Activated naive CD8-positive, alpha-beta T cell treated with anti-CD3 and anti-CD28 coated beads, Interleukin-2, amount 10 ng/mL, durations not matched to agents 7 days and 5 days (primary cell): ENCODE measurements around the gene PTPN1. TPM values are rescaled to one million over a fixed set of nuclear protein-coding genes. Genes with fewer than 3 reads are reported as not detected.

ENCODE experiments used
- ATAC-seq: fragments of 150-1000 bp; cut with Tn5 transposase; one replicate; pipeline ENCODE4 v1.10.0; 2021; ENCODE audit warnings: low read depth, moderate library complexity
- POLR2A ChIA-PET: fragments of 350-600 bp; sonication (Branson Sonifier 250); formaldehyde crosslinking; loops from one replicate; lab custom pipeline; 2021; ENCODE audit warnings: antibody characterized with exemption; lab: Charles Lee
- DNase-seq: peaks from one replicate; pipeline ENCODE4 v3.0.0; 2021
- H3K27ac Mint-ChIP-seq: one replicate; pipeline ENCODE4 v1.8.0; 2022; ENCODE audit warnings: mild to moderate bottlenecking, mixed read lengths
- H3K27me3 Mint-ChIP-seq: one replicate; pipeline ENCODE4 v1.8.0; 2022; ENCODE audit warnings: mild to moderate bottlenecking, moderate library complexity, mixed read lengths
- H3K36me3 Mint-ChIP-seq: one replicate; pipeline ENCODE4 v1.8.0; 2021; ENCODE audit warnings: mild to moderate bottlenecking, mixed read lengths
- H3K4me1 Mint-ChIP-seq: one replicate; pipeline ENCODE4 v1.8.0; 2021; ENCODE audit warnings: mixed read lengths
- H3K4me3 Mint-ChIP-seq: one replicate; pipeline ENCODE4 v1.8.0; 2022; ENCODE audit warnings: mild to moderate bottlenecking, moderate library complexity, mixed read lengths
- H3K9me3 Mint-ChIP-seq: one replicate; pipeline ENCODE4 v1.8.0; 2021; ENCODE audit warnings: mixed read lengths
- total RNA-seq, 2 experiments: library from RNA; stranded (reverse); gene quantifications; one replicate each; pipeline ENCODE4 v1.2.3, GENCODE V29; 2021

PTPN1 gene
- total RNA-seq, 2 experiments from 2014 or later, result 65.9 to 67.3 TPM

DNA sequence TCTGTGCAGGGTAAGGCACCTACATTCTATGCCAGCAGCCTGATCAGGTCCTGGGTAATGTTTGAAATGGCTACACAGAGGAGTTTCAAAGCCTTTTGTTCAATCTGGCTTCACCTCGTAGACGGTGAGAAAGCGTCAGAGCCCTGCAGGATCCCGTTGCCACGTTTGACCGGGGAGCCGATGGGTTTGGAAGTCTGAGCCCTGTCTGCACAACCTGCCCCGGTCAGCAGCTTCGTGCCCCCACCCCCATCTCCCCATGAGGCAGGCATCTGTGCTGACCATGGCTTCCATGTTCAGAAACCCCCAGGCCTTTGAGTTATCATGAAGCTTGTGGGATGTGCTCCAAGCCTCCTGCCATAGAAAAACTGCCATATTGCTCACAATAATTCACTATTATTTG is 63.9 kb downstream of the PTPN1 start:
- H3K4me1 Mint-ChIP-seq, result peaks cover 28% of the 10 kb centered on the region
- no peak for ATAC-seq
- H3K27ac Mint-ChIP-seq, result no peak overlapping the region
- no peaks in the 10 kb centered on the region for H3K9me3 Mint-ChIP-seq
- H3K36me3 Mint-ChIP-seq, result peaks cover 23% of the 10 kb centered on the region
- no peaks in the 10 kb centered on the region for H3K27me3 Mint-ChIP-seq
- H3K4me3 Mint-ChIP-seq, result no peak overlapping the region
- DNase-seq, result no peak
- POLR2A ChIA-PET, result interaction anchor here (0.8 kb wide), 1 partner anchor 64 kb away, joined by 3 read pairs; the partner anchor contains the start of gene PTPN1

DNA sequence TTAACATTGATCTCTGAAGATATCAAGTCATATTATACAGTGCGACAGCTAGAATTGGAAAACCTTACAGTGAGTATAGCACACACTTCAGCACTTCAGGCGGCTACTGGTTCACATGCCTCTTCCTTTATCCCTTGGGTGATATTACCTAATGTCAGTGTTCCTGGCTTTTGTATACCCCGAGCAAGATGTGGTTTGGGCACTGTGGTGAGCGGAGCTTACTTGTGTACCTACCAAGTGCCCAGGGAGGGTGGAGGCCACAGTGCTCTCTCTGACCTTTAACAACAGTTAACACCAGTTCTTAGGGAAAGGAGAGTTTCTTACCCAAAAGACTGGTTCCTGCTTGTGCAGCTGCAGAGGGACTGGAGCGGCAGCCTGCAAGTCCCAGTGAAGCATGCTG is 64.4 kb downstream of the PTPN1 start:
- H3K9me3 Mint-ChIP-seq, result no peaks in the 10 kb centered on the region
- no peak for DNase-seq
- no peak overlapping the region for H3K27ac Mint-ChIP-seq
- POLR2A ChIA-PET, result no interaction called here
- peaks cover 24% of the 10 kb centered on the region for H3K4me1 Mint-ChIP-seq
- no peak overlapping the region for H3K4me3 Mint-ChIP-seq
- H3K36me3 Mint-ChIP-seq, result peaks cover 24% of the 10 kb centered on the region
- H3K27me3 Mint-ChIP-seq, result no peaks in the 10 kb centered on the region
- ATAC-seq, result no peak

- no peak overlapping the region for H3K4me3 Mint-ChIP-seq
- H3K27ac Mint-ChIP-seq, result peak overlapping the region; percentile 31
- no peaks in the 10 kb centered on the region for H3K9me3 Mint-ChIP-seq
- POLR2A ChIA-PET, result interaction anchor here (1.1 kb wide), 1 partner anchor 93 kb away, joined by 4 read pairs; no protein-coding TSS in a partner anchor
- peaks cover 27% of the 10 kb centered on the region for H3K36me3 Mint-ChIP-seq
- H3K27me3 Mint-ChIP-seq, result no peaks in the 10 kb centered on the region
- H3K4me1 Mint-ChIP-seq, result peaks cover 13% of the 10 kb centered on the region
- peak; percentile 68 for DNase-seq
- peak; percentile 86 for ATAC-seq
These were observed 65.9 kb downstream of the PTPN1 start for GRCh38 chr20:50575865-50576720.

- no peaks in the 10 kb centered on the region for H3K9me3 Mint-ChIP-seq
- ATAC-seq (no peak), DNase-seq (no peak)
- POLR2A ChIA-PET, result no interaction called here
- H3K4me3 Mint-ChIP-seq, result no peak overlapping the region
- no peak overlapping the region for H3K27ac Mint-ChIP-seq
- H3K27me3 Mint-ChIP-seq, result no peaks in the 10 kb centered on the region
- peaks cover 29% of the 10 kb centered on the region for H3K36me3 Mint-ChIP-seq
- peaks cover 9% of the 10 kb centered on the region for H3K4me1 Mint-ChIP-seq
These were observed 67.2 kb downstream of the PTPN1 start for GRCh38 chr20:50577175-50578018.

DNA sequence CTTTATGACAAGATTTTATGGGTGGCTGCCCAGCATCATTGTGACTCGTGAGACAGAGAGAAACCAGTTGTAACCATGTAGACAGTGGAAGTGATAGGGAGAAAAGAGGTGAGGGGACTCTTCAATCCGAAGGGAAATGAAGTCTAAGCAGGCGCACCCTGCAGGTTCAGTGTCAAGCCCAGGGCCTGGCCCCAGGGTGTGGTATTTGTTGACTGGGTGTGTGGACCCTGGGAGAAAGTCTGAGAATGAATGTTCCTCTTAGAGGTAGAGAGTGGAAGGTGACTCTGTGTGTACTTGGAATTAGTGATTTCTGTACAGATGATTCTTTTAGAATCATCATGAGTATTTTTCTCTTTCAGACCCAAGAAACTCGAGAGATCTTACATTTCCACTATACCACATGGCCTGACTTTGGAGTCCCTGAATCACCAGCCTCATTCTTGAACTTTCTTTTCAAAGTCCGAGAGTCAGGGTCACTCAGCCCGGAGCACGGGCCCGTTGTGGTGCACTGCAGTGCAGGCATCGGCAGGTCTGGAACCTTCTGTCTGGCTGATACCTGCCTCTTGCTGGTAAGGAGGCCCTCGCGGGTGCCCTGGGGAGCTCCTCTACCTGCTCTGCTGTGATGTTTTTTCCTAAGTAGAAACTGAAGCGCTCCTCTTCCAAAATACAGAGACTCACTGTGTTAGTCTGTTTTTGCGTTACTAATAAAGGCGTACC is 68.0 kb downstream of the PTPN1 start:
- Mint-ChIP-seq H3K9me3 (no peaks in the 10 kb centered on the region), H3K4me3 (no peak overlapping the region), H3K27me3 (no peaks in the 10 kb centered on the region), H3K27ac (no peak overlapping the region), H3K4me1 (peaks cover 8% of the 10 kb centered on the region), H3K36me3 (peaks cover 29% of the 10 kb centered on the region)
- ATAC-seq (no peak), DNase-seq (no peak)
- POLR2A ChIA-PET, result no interaction called here

DNA sequence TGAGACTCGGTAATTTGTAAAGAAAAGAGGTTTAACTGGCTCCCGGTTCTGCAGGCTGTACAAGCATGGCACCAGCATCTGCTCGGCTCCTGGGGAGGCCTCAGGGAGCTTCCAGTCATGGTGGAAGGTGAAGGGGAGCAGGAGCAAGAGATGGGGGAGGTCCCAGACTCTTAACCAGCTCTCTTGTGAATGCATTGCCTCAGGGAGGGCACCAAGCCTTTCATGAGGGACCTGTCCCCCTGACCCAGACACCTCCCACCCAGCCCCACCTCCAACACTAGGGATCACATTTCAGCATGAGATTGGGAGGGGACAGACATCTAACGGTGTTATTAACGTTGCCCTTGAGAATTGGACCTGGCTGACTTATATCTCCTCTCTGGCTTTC is 68.6 kb downstream of the PTPN1 start:
- no peaks in the 10 kb centered on the region for H3K9me3 Mint-ChIP-seq
- POLR2A ChIA-PET, result no interaction called here
- ATAC-seq (no peak), DNase-seq (no peak)
- H3K4me3 Mint-ChIP-seq, result no peak overlapping the region
- no peak overlapping the region for H3K27ac Mint-ChIP-seq
- H3K27me3 Mint-ChIP-seq, result no peaks in the 10 kb centered on the region
- peaks cover 9% of the 10 kb centered on the region for H3K4me1 Mint-ChIP-seq
- peaks cover 33% of the 10 kb centered on the region for H3K36me3 Mint-ChIP-seq

GRCh38 chr20:50579511-50579910 is 69.3 kb downstream of the PTPN1 start:
- H3K9me3 Mint-ChIP-seq, result no peaks in the 10 kb centered on the region
- no peak overlapping the region for H3K27ac Mint-ChIP-seq
- no peaks in the 10 kb centered on the region for H3K27me3 Mint-ChIP-seq
- POLR2A ChIA-PET, result no interaction called here
- DNase-seq, result no peak
- peaks cover 9% of the 10 kb centered on the region for H3K4me1 Mint-ChIP-seq
- no peak for ATAC-seq
- H3K4me3 Mint-ChIP-seq, result no peak overlapping the region
- H3K36me3 Mint-ChIP-seq, result peaks cover 29% of the 10 kb centered on the region

- no peak for ATAC-seq
- H3K27ac Mint-ChIP-seq, result no peak overlapping the region
- H3K36me3 Mint-ChIP-seq, result peaks cover 22% of the 10 kb centered on the region
- peaks cover 7% of the 10 kb centered on the region for H3K4me1 Mint-ChIP-seq
- POLR2A ChIA-PET, result no interaction called here
- DNase-seq, result peak; percentile 59
- H3K4me3 Mint-ChIP-seq, result no peak overlapping the region
- no peaks in the 10 kb centered on the region for H3K27me3 Mint-ChIP-seq
- H3K9me3 Mint-ChIP-seq, result no peaks in the 10 kb centered on the region
These were observed 70.0 kb downstream of the PTPN1 start for GRCh38 chr20:50580016-50580747.

- peaks cover 19% of the 10 kb centered on the region for H3K36me3 Mint-ChIP-seq
- H3K27ac Mint-ChIP-seq, result no peak overlapping the region
- H3K27me3 Mint-ChIP-seq, result no peaks in the 10 kb centered on the region
- H3K4me3 Mint-ChIP-seq, result no peak overlapping the region
- no peaks in the 10 kb centered on the region for H3K9me3 Mint-ChIP-seq
- no peak for DNase-seq
- H3K4me1 Mint-ChIP-seq, result peaks cover 6% of the 10 kb centered on the region
- POLR2A ChIA-PET, result no interaction called here
- ATAC-seq, result no peak
These were observed 70.8 kb downstream of the PTPN1 start for GRCh38 chr20:50580842-50581544.

DNA sequence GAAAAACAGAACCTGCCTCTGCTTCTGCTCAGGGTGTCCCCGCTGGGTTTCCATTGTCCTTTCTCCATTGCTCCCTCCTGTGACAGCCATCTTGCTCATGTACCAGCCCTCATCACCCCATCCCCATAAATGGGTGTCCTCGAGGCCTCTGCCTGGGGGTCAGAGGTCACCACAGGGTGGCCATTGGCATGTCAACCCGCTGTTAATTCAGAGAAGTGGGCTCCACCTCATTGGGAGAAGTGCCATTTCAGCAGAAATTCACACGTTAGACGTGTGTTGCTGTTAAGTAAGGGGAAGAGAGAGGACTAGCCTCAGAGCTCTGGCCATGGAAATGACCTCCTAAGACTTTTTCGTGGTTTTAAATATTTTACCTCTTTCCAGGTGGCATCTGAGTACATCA is 71.9 kb downstream of the PTPN1 start:
- DNase-seq (no peak), ATAC-seq (no peak)
- H3K4me1 Mint-ChIP-seq, result peaks cover 6% of the 10 kb centered on the region
- H3K9me3 Mint-ChIP-seq, result no peaks in the 10 kb centered on the region
- H3K4me3 Mint-ChIP-seq, result no peak overlapping the region
- H3K27me3 Mint-ChIP-seq, result no peaks in the 10 kb centered on the region
- no peak overlapping the region for H3K27ac Mint-ChIP-seq
- peaks cover 18% of the 10 kb centered on the region for H3K36me3 Mint-ChIP-seq
- POLR2A ChIA-PET, result no interaction called here

- no peak overlapping the region for H3K27ac Mint-ChIP-seq
- H3K4me1 Mint-ChIP-seq, result peaks cover 6% of the 10 kb centered on the region
- H3K9me3 Mint-ChIP-seq, result no peaks in the 10 kb centered on the region
- DNase-seq, result no peak
- H3K27me3 Mint-ChIP-seq, result no peaks in the 10 kb centered on the region
- no peak for ATAC-seq
- H3K36me3 Mint-ChIP-seq, result peaks cover 16% of the 10 kb centered on the region
- POLR2A ChIA-PET, result no interaction called here
- no peak overlapping the region for H3K4me3 Mint-ChIP-seq
These were observed 72.5 kb downstream of the PTPN1 start for GRCh38 chr20:50582591-50583234.
